NCI-H1092 treated with DMSO at 0.1 percent for 48 hours (cell line): ENCODE results near the gene MVB12B.
"Not testable (repeated sequence)": the region's sequence is repeated elsewhere in the genome, so short reads cannot be mapped to it uniquely, and the experiment has no call there.

Experiments used
- DNase-seq: peaks from one replicate; lab custom pipeline; 2025; lab: John Stamatoyannopoulos, UW

MVB12B gene

GRCh38 chr9:126326228-126327005 is at the start of gene MVB12B:
TSS of gene MVB12B (plus strand) at chr9:126326829. CDS start at chr9:126326930, 101 bp downstream.
- DNase-seq, result no peak

GRCh38 chr9:126283799-126284465 is 42.7 kb upstream of the MVB12B start:
- DNase-seq, result no peak

- DNase-seq, result not testable (repeated sequence)
Measured at GRCh38 chr9:126285652-126286051, 41.0 kb upstream of the MVB12B start.

GRCh38 chr9:126287166-126287866 is 39.3 kb upstream of the MVB12B start:
- no peak for DNase-seq

- DNase-seq, result no peak
Measured at GRCh38 chr9:126290871-126291270, 35.8 kb upstream of the MVB12B start.

GRCh38 chr9:126291925-126292324 is 34.7 kb upstream of the MVB12B start:
- DNase-seq, result no peak

- no peak for DNase-seq
Measured at GRCh38 chr9:126292736-126293521, 33.7 kb upstream of the MVB12B start.

- DNase-seq, result no peak
Measured at GRCh38 chr9:126293522-126293889, 33.1 kb upstream of the MVB12B start.

GRCh38 chr9:126294331-126295081 is 32.1 kb upstream of the MVB12B start:
- DNase-seq, result no peak

- no peak for DNase-seq
Measured at GRCh38 chr9:126295082-126295477, 31.5 kb upstream of the MVB12B start.

GRCh38 chr9:126295516-126295915 is 31.1 kb upstream of the MVB12B start:
- DNase-seq, result no peak

- DNase-seq, result no peak
Measured at GRCh38 chr9:126295936-126296600, 30.6 kb upstream of the MVB12B start.

GRCh38 chr9:126296687-126297086 is 29.9 kb upstream of the MVB12B start:
- DNase-seq, result no peak

GRCh38 chr9:126297661-126298060 is 29.0 kb upstream of the MVB12B start:
- no peak for DNase-seq

GRCh38 chr9:126298063-126298801 is 28.4 kb upstream of the MVB12B start:
- peak; percentile 54 for DNase-seq

- DNase-seq, result no peak
Measured at GRCh38 chr9:126299706-126300276, 26.8 kb upstream of the MVB12B start.

- DNase-seq, result no peak
Measured at GRCh38 chr9:126301196-126301595, 25.4 kb upstream of the MVB12B start.

GRCh38 chr9:126301985-126302603 is 24.5 kb upstream of the MVB12B start:
- peak; percentile 13 for DNase-seq

GRCh38 chr9:126302730-126303129 is 23.9 kb upstream of the MVB12B start:
- DNase-seq, result no peak
